ENCODE measurements around the gene PRELID1.
"Not testable (repeated sequence)": the region's sequence is repeated elsewhere in the genome, so short reads cannot be mapped to it uniquely, and the experiment has no call there.

The PRELID1 gene, protein sequence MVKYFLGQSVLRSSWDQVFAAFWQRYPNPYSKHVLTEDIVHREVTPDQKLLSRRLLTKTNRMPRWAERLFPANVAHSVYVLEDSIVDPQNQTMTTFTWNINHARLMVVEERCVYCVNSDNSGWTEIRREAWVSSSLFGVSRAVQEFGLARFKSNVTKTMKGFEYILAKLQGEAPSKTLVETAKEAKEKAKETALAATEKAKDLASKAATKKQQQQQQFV

DNA sequence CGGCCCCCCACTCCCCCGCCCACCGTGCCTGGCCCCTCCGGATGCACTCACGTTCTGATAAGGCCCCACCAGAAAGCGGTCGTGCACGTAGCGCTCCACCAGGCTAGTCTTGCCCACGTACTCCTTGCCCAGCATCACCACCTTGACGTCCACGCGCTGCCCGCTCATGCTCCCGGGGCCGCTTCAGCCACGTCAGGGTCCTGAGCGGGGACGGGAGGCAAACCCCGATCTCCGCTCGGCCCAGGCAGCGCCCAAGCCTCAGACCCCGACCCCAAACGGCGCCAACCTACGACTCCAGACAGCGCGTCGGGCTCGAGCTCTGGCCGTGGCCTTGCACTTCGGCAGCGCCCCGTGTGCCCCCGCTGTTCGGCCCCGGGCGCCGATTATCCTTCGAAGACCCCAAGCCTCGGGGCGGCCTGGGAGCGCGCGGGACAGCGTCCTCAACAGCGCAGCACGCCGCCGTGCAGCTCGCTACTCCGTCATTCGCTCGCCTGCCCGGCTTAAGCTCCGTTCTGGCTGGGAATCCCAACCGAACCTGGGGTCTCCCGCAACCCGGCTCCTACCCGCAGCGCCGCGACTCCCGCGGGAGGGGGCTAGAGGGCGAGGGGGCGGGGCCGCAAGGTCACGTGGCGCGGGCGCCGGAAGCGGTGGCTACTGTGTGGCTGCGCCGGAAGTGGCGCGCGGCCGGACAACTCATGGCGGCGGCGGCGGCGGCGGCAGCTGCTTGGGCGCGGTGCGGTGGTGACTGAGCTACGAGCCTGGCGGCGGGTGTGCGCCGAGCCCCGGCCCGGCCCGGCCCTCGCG, at the start of gene PRELID1, which contains the start of gene RAB24:
TSS of gene PRELID1 (plus strand) at position 679 of the 804 bp plus-strand sequence. CDS start 187 bp downstream, outside the sequence.
TSS of gene RAB24 (minus strand) at position 599 of the 804 bp plus-strand sequence. CDS start at position 168, 431 bp downstream.
- TF ChIP-seq, protein P1, sequence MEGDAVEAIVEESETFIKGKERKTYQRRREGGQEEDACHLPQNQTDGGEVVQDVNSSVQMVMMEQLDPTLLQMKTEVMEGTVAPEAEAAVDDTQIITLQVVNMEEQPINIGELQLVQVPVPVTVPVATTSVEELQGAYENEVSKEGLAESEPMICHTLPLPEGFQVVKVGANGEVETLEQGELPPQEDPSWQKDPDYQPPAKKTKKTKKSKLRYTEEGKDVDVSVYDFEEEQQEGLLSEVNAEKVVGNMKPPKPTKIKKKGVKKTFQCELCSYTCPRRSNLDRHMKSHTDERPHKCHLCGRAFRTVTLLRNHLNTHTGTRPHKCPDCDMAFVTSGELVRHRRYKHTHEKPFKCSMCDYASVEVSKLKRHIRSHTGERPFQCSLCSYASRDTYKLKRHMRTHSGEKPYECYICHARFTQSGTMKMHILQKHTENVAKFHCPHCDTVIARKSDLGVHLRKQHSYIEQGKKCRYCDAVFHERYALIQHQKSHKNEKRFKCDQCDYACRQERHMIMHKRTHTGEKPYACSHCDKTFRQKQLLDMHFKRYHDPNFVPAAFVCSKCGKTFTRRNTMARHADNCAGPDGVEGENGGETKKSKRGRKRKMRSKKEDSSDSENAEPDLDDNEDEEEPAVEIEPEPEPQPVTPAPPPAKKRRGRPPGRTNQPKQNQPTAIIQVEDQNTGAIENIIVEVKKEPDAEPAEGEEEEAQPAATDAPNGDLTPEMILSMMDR (conservative IDR thresholded peaks at IDR 0.05; ENCODE audit: low read depth), result peak; percentile 53
- ChIA-PET POLR2A (ENCODE audit: low non-redundant PET) (interaction anchor here (0.7 kb wide), 1 partner anchor 138 kb away, joined by 3 read pairs; no protein-coding TSS in a partner anchor), CTCF (interaction anchor here (0.7 to 0.9 kb wide), 2 partner anchors 10 to 190 kb away, joined by 3 read pairs; no protein-coding TSS in a partner anchor)
- peak; percentile 88 for DNase-seq (ENCODE audit: low spot score)
- H3K27ac ChIP-seq, result peak within 1 kb of the TSS; percentile 84

DNA sequence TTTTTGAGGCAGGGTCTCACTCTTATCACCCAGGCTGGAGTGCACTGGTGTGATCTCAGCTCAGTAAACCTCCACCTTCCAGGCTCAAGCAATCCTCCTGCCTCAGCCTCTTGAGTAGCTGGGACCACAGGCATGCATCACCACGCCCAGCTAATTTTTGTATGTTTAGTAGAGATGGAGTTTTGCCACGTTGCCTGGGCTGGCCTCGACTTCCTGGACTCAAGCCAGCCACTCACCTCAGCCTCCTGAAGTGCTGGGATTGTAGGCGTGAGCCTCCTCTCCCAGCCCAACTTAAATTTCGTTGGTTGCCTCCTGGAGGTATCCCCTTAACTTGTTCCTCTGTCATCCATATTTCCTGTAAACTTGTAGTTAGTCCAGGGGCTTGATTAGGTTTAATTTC, 47.3 kb upstream of the PRELID1 start:
- DNase-seq (ENCODE audit: low spot score), result no peak
- ChIA-PET POLR2A (ENCODE audit: low non-redundant PET) (no interaction called here), CTCF (interaction anchor here (0.6 kb wide), 1 partner anchor 9 kb away, joined by 3 read pairs; no protein-coding TSS in a partner anchor)
- H3K27ac ChIP-seq, result peak overlapping the region; percentile 39; the same call in 1 of the 2 replicates
- TF ChIP-seq, protein P1 (conservative IDR thresholded peaks at IDR 0.05; ENCODE audit: low read depth), result no peak

DNA sequence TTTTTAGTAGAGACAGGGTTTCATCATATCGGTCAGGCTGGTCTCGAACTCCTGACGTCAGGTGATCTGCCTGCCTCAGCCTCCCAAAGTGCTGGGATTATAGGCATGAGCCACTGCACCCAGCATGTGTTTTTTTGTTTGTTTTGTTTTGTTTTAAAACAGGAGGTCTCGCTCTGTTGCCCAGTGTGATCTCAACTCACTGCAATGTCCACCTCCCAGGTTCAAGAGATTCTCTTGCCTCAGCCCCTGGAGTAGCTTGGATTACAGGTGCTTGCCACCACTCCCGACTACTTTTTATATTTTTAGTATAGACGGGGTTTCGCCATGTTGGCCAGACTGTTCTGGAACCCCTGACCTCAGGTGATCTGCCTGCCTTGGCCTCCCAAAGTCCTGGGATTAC, 44.9 kb upstream of the PRELID1 start:
- CTCF ChIA-PET; H3K27ac ChIP-seq; DNase-seq (ENCODE audit: low spot score); POLR2A ChIA-PET (ENCODE audit: low non-redundant PET): not testable (repeated sequence)

DNA sequence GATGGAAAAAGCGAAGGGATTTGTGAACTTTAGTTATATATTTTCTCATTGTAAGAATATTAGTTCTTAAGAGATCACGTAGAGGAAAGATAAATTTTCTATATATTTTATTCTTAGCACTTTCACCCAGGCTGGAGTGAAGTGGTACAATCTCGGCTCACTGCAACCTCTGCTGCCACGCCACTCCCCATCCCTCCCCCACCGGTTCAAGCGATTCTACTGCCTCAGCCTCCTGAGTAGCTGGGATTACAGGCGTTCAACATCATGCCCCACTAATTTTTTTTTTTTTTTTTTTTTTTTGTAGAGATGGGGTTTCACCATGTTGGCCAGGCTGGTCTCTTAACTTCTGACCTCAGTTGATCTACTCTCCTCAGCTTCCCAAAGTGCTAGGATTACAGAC, 42.6 kb upstream of the PRELID1 start:
- no peak overlapping the region for H3K27ac ChIP-seq
- POLR2A ChIA-PET (ENCODE audit: low non-redundant PET), result no interaction called here
- CTCF ChIA-PET, result interaction anchor here (0.7 kb wide), 1 partner anchor 890 kb away, joined by 4 read pairs; no protein-coding TSS in a partner anchor
- DNase-seq (ENCODE audit: low spot score), result no peak
- TF ChIP-seq, protein P1 (conservative IDR thresholded peaks at IDR 0.05; ENCODE audit: low read depth), result no peak

DNA sequence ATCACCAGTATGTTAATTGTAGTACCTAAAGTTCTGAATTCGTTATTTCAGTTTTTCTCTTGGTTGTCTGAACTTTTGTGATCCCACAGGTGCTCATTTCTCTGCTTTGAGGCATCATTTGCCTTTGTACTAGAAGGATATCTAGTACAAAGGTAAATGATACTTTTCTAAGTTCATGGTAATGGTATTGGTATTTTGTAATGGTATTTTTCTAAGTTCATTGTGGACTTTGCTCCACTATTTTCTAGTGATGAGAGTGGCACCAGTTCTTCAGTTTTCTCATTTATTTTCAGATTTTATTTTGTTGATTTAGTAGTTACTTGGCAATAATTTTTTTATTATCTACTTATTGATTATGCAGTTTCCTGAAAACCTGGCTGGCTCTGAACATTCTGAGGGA, 42.1 kb upstream of the PRELID1 start:
- TF ChIP-seq, protein P1 (conservative IDR thresholded peaks at IDR 0.05; ENCODE audit: low read depth), result no peak
- no peak overlapping the region for H3K27ac ChIP-seq
- no peak for DNase-seq (ENCODE audit: low spot score)
- POLR2A ChIA-PET (ENCODE audit: low non-redundant PET), result no interaction called here
- CTCF ChIA-PET, result no interaction called here

DNA sequence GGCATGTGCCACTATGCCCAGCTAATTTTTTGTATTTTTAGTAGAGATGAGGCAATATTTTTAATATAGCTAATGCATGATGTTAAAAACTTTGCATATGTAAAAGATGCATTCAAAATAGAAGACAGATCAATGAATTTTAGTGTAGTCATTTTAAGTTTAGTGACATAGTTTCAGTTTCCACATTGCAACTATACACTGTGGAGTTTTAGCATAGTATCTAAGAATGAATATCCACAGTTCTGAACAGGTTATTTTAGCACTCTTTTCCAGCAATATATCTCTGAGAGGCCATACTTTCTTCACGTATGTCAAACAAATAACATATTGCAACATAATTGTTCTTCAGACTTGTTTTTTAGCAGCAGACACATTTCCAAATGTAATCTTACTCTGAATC, 39.4 kb upstream of the PRELID1 start:
- POLR2A ChIA-PET (ENCODE audit: low non-redundant PET), result interaction anchor here (0.6 kb wide), 2 partner anchors 21 to 50 kb away, joined by 3 to 9 read pairs; no protein-coding TSS in a partner anchor
- no peak for DNase-seq (ENCODE audit: low spot score)
- no peak overlapping the region for H3K27ac ChIP-seq
- CTCF ChIA-PET, result interaction anchor here (1.3 to 1.9 kb wide), 2 partner anchors 150 to 152 kb away, joined by 4 read pairs; no protein-coding TSS in a partner anchor
- TF ChIP-seq, protein P1 (conservative IDR thresholded peaks at IDR 0.05; ENCODE audit: low read depth), result no peak
